Measurements from ENCODE around the gene PLS1.
"Not testable (repeated sequence)": the region's sequence is repeated elsewhere in the genome, so short reads cannot be mapped to it uniquely, and the experiment has no call there.

The PLS1 gene

DNA sequence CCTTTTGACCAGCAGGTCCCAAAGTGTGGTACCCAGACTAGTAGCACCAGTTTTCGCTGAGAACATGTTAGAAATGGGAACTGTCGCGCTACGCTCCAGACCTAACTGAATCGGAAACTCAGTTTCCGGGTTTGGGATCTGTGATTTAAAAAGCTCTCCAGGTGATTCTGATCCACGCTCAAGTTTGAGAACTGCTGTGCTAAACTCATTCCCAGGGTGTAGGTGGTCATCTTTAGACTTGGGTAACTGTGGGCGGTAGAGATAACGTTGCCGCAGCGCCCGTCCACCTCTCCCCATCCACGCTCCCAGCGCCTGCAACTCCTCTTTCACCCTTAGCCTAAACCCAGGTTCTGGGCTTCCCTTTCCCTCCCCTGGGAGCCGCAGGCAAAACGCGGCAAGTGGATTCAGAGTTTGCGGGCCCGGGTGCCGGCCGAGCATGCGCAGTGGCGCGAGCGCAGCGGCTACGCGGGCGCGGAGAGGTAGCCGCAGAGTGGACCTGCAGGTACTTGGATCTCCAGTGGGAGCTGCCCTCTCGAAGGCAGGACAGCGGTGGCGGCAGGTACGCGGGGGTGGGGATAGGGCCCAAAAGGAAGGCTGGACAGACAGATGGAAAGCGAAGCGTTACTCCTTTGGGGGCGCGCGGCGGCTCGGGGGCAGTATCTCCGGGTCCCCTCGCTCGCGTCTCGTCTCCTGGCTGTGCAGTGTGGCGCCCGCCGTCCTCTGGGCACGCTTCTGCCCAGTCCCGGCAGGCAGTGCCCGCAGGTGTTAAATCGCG is at the start of gene PLS1:
PLS1 (plus strand) TSS at position 443 of the 775 bp plus-strand sequence. CDS start 67,845 bp downstream, outside the sequence.
- DNase-seq (ENCODE audit: low spot score): peak; percentile 92

DNA sequence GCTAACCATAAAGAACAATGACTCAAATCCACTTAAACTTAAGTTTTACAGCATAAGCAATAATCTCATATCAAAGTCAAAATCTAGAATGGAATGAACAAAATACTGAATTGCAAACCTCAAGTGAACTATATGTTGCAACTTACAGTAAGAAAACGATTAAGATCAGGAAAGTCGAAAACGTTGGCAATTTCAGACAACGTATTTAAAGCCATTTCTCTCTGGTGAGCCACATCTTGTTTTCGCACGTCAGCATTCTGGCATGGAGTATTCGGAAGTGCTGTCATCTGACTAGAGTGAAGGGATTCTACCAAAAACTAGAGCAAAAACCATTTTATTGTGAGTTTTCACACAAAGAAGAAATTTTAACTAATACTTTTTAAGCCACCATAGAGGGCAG is 46.2 kb upstream of the PLS1 start:
- DNase-seq (ENCODE audit: low spot score): no peak

- not testable (repeated sequence) for DNase-seq (ENCODE audit: low spot score)
Observed at GRCh38 chr3:142552579-142552978, 43.6 kb upstream of the PLS1 start.

GRCh38 chr3:142553741-142554140 is 42.5 kb upstream of the PLS1 start:
- DNase-seq (ENCODE audit: low spot score): no peak

- DNase-seq (ENCODE audit: low spot score): no peak
Observed at GRCh38 chr3:142560118-142560517, 36.1 kb upstream of the PLS1 start.

DNA sequence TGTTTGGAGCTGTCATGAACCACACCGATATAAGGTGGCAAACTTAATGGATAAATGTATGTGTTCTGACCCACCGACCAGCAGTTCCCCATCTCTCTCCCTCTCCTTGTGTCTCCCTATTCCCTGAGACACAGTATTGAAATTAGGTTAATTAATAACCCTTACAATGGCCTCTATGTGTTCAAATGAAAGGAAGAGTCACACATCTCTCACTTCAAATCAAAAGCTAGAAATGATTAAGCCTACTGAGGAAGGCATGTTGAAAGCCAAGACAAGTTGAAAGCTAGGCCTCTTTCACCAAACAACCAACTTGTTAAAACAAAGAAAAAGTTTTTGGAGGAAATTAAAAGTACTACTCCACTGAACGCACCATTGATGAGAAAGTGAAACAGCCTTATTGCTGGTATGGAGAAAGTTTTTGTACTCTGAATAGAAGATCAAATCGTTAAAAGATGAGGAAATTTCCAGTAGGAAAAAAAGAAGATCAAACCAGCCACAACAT is 32.6 kb upstream of the PLS1 start:
- DNase-seq (ENCODE audit: low spot score): no peak

- DNase-seq (ENCODE audit: low spot score): no peak
Observed at GRCh38 chr3:142566096-142566495, 30.1 kb upstream of the PLS1 start.

DNA sequence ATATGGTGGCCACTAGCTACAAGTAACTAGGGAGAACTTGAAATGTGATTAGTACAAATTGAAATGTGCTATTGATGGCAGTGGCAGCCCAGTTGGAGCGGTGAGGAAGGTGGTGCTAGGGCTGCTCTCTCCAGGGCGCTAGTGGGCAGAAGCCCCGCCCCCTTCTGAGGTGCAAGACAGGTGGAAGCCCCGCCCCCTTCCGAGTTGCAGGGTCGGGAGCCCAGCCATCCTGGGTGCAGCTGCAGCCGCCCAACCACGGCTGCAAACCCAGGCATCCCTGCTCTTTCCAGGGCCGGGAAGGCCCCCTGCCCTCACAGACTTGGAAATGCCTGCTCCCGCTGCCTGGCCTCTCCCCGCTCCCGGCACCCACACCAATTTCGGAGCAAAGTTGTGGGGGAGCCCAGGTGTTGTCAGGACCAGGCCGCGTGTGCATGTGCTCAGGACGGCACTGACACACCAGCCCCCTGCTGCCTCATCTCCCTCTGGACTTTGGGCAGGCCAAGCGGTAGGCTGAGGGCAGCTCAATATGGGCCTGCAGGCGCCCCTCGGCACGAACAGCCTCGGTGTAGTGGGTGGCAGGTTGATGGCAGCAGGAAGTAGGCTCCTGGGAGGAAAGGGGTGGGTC is 27.7 kb upstream of the PLS1 start:
- no peak for DNase-seq (ENCODE audit: low spot score)

GRCh38 chr3:142569422-142569821 is 26.8 kb upstream of the PLS1 start:
- DNase-seq (ENCODE audit: low spot score): not testable (repeated sequence)

GRCh38 chr3:142574223-142574622 is 22.0 kb upstream of the PLS1 start:
- DNase-seq (ENCODE audit: low spot score): not testable (repeated sequence)

DNA sequence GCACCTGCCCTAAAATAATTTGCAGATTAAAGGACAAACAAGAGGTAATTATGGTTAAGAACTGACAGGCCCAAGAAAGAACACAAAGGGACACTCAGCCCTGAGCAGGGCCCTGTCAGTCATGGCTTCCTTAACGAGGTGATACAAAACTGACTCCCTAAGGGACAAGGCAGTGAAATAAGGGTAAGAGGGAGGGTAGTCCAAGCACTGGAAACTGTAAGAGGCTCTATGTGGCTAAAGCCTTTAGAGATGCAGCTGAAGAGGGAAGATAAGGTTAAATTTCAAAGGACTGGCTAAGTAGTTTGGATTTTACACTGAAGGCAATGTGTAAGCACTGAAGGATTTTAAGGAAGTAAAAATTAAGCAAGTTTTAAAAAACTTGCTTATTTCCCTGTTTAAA is 21.5 kb upstream of the PLS1 start:
- no peak for DNase-seq (ENCODE audit: low spot score)

GRCh38 chr3:142576792-142577191 is 19.4 kb upstream of the PLS1 start:
- DNase-seq (ENCODE audit: low spot score): no peak

- peak; percentile 74 for DNase-seq (ENCODE audit: low spot score)
Observed at GRCh38 chr3:142577696-142578328, 18.4 kb upstream of the PLS1 start.

DNA sequence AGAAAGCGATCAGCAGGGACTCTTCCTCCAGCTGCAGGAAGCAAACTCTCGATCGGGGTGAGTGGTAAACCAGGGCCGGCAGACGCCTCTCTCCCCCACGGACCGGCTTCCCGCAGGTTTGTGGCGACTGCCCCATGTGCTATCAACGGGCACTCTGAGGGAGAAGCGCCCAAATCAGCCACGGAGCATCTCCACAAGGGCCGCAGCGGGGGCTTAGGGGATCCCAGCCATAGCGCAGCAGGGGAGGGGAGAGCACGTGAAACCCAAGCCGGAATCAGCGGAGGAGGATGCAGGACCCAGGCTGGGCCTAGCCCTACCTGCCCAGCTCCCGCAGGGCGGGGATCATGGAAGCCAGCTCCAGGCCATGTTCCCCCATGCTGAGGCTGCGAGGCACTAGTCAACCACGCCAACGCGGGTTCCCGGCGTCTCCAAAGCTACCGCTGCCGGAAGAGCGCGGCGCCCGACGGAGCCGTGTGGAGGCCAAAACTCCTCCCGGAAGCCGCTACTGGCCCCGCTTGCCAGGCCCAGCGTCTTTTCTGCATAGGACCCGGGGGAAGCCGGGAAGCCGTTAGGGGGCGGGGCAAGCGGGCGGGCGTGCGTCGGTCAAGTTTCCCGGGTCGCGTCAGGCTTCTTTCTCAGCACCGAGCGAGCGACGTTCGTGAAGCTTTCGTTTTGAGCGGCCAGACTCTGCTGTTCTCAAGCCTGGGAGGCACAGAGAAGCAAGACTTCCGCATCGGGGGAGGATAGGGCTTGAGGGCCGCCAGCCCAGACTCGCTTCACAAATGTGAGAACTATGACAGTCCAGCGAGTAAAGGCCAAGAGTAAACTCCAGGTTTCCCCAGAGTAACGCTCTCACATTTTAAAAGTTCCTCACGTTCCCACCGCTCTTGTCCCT is 17.6 kb upstream of the PLS1 start, which contains the start of gene ATR:
ATR (minus strand) TSS at position 405 of the 895 bp plus-strand sequence; CDS start at position 376, 29 bp downstream.
- peak; percentile 97 for DNase-seq (ENCODE audit: low spot score)

DNA sequence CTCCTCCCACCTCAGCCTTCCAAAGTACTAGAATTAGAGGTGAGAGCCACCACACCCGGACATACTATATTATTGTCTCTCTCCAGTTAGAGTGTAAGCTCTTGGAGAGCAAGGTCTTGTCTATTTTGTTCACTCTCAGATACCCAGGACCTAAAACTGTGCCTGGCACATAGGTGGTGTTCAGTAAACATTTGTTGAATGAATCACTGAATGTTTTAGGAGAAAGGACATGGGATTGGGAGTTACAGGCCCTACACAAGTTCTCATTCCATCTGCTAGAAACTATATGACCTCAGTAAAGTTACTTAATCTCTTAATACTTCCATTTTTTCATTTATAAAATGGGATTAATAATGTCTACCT is 16.2 kb upstream of the PLS1 start:
- no peak for DNase-seq (ENCODE audit: low spot score)

- not testable (repeated sequence) for DNase-seq (ENCODE audit: low spot score)
Observed at GRCh38 chr3:142581070-142581469, 15.1 kb upstream of the PLS1 start.

DNA sequence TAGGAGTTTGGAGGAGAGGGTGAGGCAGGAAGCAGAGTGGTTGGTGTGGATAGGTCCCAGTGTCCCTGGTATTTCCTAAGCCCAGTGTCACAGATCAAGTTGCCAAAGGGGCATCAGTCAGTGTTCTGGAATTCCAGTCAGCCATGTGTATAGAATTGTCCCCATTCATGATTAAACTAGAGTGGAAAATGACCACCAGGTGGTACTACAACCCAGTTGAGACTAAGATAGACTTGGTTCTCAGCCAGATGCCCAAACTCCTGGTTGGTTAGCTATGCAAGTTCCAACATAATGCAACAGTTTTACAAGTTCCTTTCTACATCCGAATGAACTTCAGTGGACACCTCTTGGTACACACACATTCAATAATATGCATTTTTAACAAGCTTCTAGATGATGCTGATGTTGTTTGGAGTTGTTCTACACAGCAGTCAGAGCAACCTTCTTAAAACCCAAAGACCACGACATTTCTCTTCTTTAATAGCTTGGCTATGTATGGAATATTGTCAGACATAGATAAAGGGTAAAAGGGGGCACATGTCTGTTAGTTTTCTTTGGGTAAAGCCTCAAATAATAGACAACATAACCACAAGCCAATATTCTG is 9.3 kb upstream of the PLS1 start:
- peak; percentile 81 for DNase-seq (ENCODE audit: low spot score)

DNA sequence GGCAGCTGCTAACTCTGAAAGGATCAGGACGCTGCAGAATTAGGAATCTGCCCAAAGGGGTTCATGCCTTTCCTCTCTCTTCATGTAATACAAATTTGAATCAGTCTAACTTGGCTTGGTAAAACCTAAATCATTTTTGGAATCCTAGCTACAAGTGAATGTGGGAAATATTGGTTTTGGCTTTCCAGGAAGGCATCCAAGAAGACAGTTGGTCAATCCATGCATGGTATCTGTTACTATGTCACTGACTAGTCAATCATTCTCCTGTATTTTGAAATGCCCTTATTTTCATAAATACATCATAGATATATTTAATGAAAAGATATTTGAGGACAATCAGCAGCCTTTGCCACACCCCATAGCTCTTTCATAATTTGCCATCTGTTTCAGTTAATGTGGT is 7.5 kb upstream of the PLS1 start:
- no peak for DNase-seq (ENCODE audit: low spot score)

DNA sequence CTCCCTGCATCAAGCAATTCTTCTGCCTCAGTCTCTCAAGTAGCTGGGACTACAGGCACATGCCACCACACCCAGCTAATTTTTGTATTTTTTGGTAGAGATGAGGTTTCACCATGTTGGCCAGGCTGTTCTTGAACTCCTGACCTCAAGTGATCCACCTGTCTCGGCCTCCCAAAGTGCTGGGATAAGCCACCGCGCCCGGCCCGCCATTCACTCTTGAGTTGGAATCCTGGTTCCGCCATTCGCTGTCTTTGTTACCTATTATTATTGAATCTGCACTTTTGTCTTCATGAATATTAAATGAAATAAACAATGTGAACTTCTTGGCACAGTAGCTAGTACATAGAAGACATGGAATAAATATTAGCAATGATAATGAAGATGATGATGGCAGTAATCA is 3.9 kb upstream of the PLS1 start:
- not testable (repeated sequence) for DNase-seq (ENCODE audit: low spot score)

DNA sequence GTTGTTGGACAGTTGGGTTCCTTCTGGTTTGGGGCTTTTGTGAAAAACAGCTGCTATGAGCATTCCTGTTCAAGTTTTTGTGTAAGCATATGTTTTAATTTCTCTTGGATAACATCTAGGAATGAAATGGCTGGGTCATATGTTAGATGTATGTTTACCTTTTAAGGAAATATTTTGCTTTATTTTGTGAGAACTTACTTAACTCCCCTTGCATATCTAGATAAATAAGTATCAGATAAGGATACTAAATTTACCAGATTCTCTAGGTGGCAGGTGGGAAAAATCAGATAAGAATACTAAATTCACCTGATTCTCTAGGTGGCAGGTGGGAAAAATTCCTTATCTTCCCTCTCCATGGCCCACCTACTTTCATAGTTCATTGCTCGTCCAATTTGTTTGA is 1.1 kb upstream of the PLS1 start:
- no peak for DNase-seq (ENCODE audit: low spot score)

DNA sequence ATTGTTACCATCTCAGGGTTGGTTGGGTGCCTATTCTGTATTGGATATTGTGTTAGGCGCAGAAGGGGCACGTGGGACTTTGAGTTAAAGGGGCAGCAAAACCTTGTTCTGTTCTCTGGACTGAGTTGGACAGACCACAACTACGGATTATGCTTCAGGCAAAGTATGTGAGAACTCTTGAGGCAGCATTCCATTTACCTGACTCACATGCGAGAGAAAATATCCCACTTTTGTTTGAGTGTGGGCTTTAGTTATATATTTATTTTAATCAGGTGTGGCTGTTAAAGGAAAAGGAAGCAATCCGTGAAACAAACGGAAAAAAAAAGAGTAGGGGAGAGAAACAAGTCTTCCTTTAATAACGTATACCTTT is 627 bp upstream of the PLS1 start:
- DNase-seq (ENCODE audit: low spot score): no peak

- no peak for DNase-seq (ENCODE audit: low spot score)
Observed at GRCh38 chr3:142596726-142597088, 514 bp downstream of the PLS1 start.
